GM23338 (cell line): ENCODE measurements around the gene JMJD1C. TPM values are rescaled to one million over a fixed set of nuclear protein-coding genes. Genes with fewer than 3 reads are reported as not detected.

Source experiments
- ATAC-seq: fragments of 200-7000 bp; cut with Tn5 transposase; 3 replicates; pipeline ENCODE4 v1.9.1; 2020
- DNase-seq: peaks from one replicate; pipeline ENCODE4 v3.0.0-alpha.2; 2015; ENCODE audit warnings: low spot score
- H2AFZ ChIP-seq: fragments of 200-600 bp; sonication (generic); 2 replicates; pipeline ENCODE4 v1.8.0; 2016; ENCODE audit warnings: antibody characterized with exemption, mild to moderate bottlenecking, moderate library complexity
- H3F3A ChIP-seq: fragments of 200-600 bp; sonication (generic); replicated peaks from 2 replicates; pipeline ENCODE4 v1.8.0; 2017; ENCODE audit warnings: antibody characterized with exemption, mixed run types, low read depth
- H3K27ac ChIP-seq: fragments of 200-600 bp; sonication (generic); 2 replicates; pipeline ENCODE4 v1.6.1; 2016; ENCODE audit warnings: low read depth
- H3K27me3 ChIP-seq: fragments of 200-600 bp; sonication (generic); 2 replicates; pipeline ENCODE4 v1.8.0; 2016; ENCODE audit warnings: mild to moderate bottlenecking, mixed run types, moderate library complexity; ENCODE audit not compliant: insufficient read depth
- H3K36me3 ChIP-seq: fragments of 200-600 bp; sonication (generic); 2 replicates; pipeline ENCODE4 v1.8.0; 2016; ENCODE audit warnings: mild to moderate bottlenecking; ENCODE audit not compliant: insufficient read depth
- H3K4me1 ChIP-seq: fragments of 200-600 bp; sonication (generic); 2 replicates; pipeline ENCODE4 v1.8.0; 2016; ENCODE audit warnings: mild to moderate bottlenecking, moderate library complexity; ENCODE audit not compliant: insufficient read depth
- H3K4me2 ChIP-seq: fragments of 200-600 bp; sonication (generic); 2 replicates; pipeline ENCODE4 v1.7.1; 2017; ENCODE audit warnings: mixed run types
- H3K4me3 ChIP-seq: fragments of 200-600 bp; sonication (generic); 2 replicates; pipeline ENCODE4 v1.6.1; 2016; ENCODE audit warnings: mixed run types
- H3K79me2 ChIP-seq: fragments of 200-600 bp; sonication (generic); replicated peaks from 2 replicates; pipeline ENCODE4 v1.8.0; 2017; ENCODE audit warnings: mild to moderate bottlenecking; ENCODE audit not compliant: insufficient read depth
- H3K9me2 ChIP-seq: fragments of 200-600 bp; sonication (generic); 2 replicates; pipeline ENCODE4 v1.8.0; 2017; ENCODE audit not compliant: insufficient read depth
- H4K20me1 ChIP-seq: fragments of 200-600 bp; sonication (generic); replicated peaks from 2 replicates; pipeline ENCODE4 v1.8.0; 2017; ENCODE audit warnings: mild to moderate bottlenecking; ENCODE audit not compliant: insufficient read depth
- H3K27ac Mint-ChIP-seq: 2 replicates; pipeline ENCODE4 v1.8.0; 2020; ENCODE audit warnings: inconsistent platforms, mild to moderate bottlenecking, moderate library complexity, mixed read lengths
- H3K27me3 Mint-ChIP-seq: 3 replicates; pipeline ENCODE4 v1.8.0; 2022; ENCODE audit warnings: low read depth, mild to moderate bottlenecking, moderate library complexity, mixed read lengths, inconsistent platforms; ENCODE audit not compliant: insufficient read depth, poor library complexity
- H3K36me3 Mint-ChIP-seq: 3 replicates; pipeline ENCODE4 v1.8.0; 2021; ENCODE audit warnings: low read depth, mild to moderate bottlenecking, inconsistent platforms, moderate library complexity, mixed read lengths
- H3K4me1 Mint-ChIP-seq: 3 replicates; pipeline ENCODE4 v1.8.0; 2020; ENCODE audit warnings: mild to moderate bottlenecking, inconsistent platforms, mixed read lengths
- H3K4me3 Mint-ChIP-seq: 3 replicates; pipeline ENCODE4 v1.8.0; 2021; ENCODE audit warnings: moderate library complexity, mild to moderate bottlenecking, inconsistent platforms, mixed read lengths
- H3K9me3 Mint-ChIP-seq: 3 replicates; pipeline ENCODE4 v1.8.0; 2020; ENCODE audit warnings: moderate library complexity, mild to moderate bottlenecking, inconsistent platforms, mixed read lengths
- EZH2 ChIP-seq: fragments of 200-600 bp; sonication (generic); IDR thresholded peaks from one replicate; pipeline ENCODE4 v1.8.0; 2017; ENCODE audit warnings: antibody characterized with exemption, mild to moderate bottlenecking, low read depth; ENCODE audit not compliant: unreplicated experiment
- EZH2phosphoT487 ChIP-seq: fragments of 200-600 bp; sonication (generic); IDR thresholded peaks from one replicate; pipeline ENCODE4 v1.8.1; 2018; ENCODE audit warnings: antibody characterized with exemption; ENCODE audit not compliant: unreplicated experiment
- NANOG ChIP-seq: IDR thresholded peaks from 2 replicates; pipeline ENCODE4 v1.6.1; 2016; ENCODE audit warnings: antibody characterized with exemption, borderline replicate concordance
- STAT1 ChIP-seq: IDR thresholded peaks from one replicate; pipeline ENCODE4 v1.6.1; 2016; ENCODE audit warnings: antibody characterized with exemption; ENCODE audit not compliant: unreplicated experiment
- ZNF331 ChIP-seq: fragments of 250-450 bp; sonication (Bioruptor Pico); IDR thresholded peaks from 2 replicates; pipeline ENCODE4 v1.5.0; 2020; ENCODE audit warnings: low read depth, mild to moderate bottlenecking, moderate library complexity
- ZNF462 ChIP-seq: fragments of 250-450 bp; sonication (Bioruptor Pico); IDR thresholded peaks from 2 replicates; pipeline ENCODE4 v1.5.0; 2020; ENCODE audit warnings: mild to moderate bottlenecking, moderate library complexity
- polyA plus RNA-seq: library from polyadenylated mRNA; unstranded; fragments of >200 nt; fragmentation: Nextera tagmentation; extraction: Ambion mirVana; gene quantifications from 2 replicates; pipeline ENCODE4 v1.2.1, GENCODE V29; 2016
- total RNA-seq: library from RNA; depleted of rRNA; stranded (reverse); fragments of >200 nt; shearing (Covaris generic); gene quantifications from 2 replicates; pipeline ENCODE4 v1.2.3, GENCODE V29; 2014

Gene JMJD1C
- total and polyA plus RNA-seq, 2 experiments from 2014 or later, result 333 to 435 TPM

- Mint-ChIP-seq H3K4me3 (no peak overlapping the region), H3K36me3 (peaks cover 40% of the 10 kb centered on the region), H3K27ac (no peak overlapping the region), H3K9me3 (peaks cover 7% of the 10 kb centered on the region; the same call in 2 of the 3 replicates), H3K27me3 (no peaks in the 10 kb centered on the region), H3K4me1 (peaks cover 24% of the 10 kb centered on the region)
- Histone ChIP-seq H2AFZ (no peak overlapping the region), H3K79me2 (peaks cover 100% of the 10 kb centered on the region), H3K4me1 (peaks cover 35% of the 10 kb centered on the region), H3K4me2 (no peak overlapping the region), H4K20me1 (peaks cover 92% of the 10 kb centered on the region), H3K27me3 (no peaks in the 10 kb centered on the region), H3K4me3 (no peak overlapping the region), H3K9me2 (no peaks in the 10 kb centered on the region), H3K27ac (no peak overlapping the region), H3K36me3 (peaks cover 10% of the 10 kb centered on the region; the same call in 1 of the 2 replicates), H3F3A (no peaks in the 10 kb centered on the region)
- TF ChIP-seq STAT1 (no peak), ZNF462 (CRISPR knock-in tag) (no peak)
- DNase-seq (no peak), ATAC-seq (no peak)
These were observed 218.0 kb downstream of the JMJD1C start for GRCh38 chr10:63247771-63248170.

- peaks cover 100% of the 10 kb centered on the region for H3K79me2 ChIP-seq
- no peak overlapping the region for H3K4me2 ChIP-seq
- H3F3A ChIP-seq, result no peaks in the 10 kb centered on the region
- H3K9me3 Mint-ChIP-seq, result peaks cover 7% of the 10 kb centered on the region; the same call in 2 of the 3 replicates
- H3K27ac Mint-ChIP-seq, result no peak overlapping the region
- H3K27ac ChIP-seq, result no peak overlapping the region
- H3K4me3 Mint-ChIP-seq, result no peak overlapping the region
- peaks cover 10% of the 10 kb centered on the region; the same call in 1 of the 2 replicates for H3K36me3 ChIP-seq
- peaks cover 91% of the 10 kb centered on the region for H4K20me1 ChIP-seq
- peaks cover 39% of the 10 kb centered on the region for H3K36me3 Mint-ChIP-seq
- DNase-seq (no peak), ATAC-seq (no peak)
- no peaks in the 10 kb centered on the region for H3K9me2 ChIP-seq
- no peaks in the 10 kb centered on the region for H3K27me3 Mint-ChIP-seq
- H2AFZ ChIP-seq, result no peak overlapping the region
- H3K4me1 ChIP-seq, result peaks cover 37% of the 10 kb centered on the region
- H3K27me3 ChIP-seq, result no peaks in the 10 kb centered on the region
- no peak overlapping the region for H3K4me3 ChIP-seq
- H3K4me1 Mint-ChIP-seq, result peaks cover 25% of the 10 kb centered on the region
- TF ChIP-seq ZNF462 (CRISPR knock-in tag) (no peak), EZH2phosphoT487 (no peak), NANOG (no peak), ZNF331 (CRISPR knock-in tag) (no peak), EZH2 (no peak)
These were observed 219.4 kb downstream of the JMJD1C start for GRCh38 chr10:63246356-63246755.
